AG08395 (cell line): ENCODE data around the gene DNAJB1.

Source experiments
- DNase-seq: peaks from one replicate; pipeline ENCODE4 v3.0.0; 2012; ENCODE audit warnings: mixed read lengths, low spot score

The DNAJB1 gene

GRCh38 chr19:14496029-14496833 lies 22.0 kb downstream of the DNAJB1 start, which contains the start of gene GIPC1:
Gene GIPC1 (minus strand): TSS chr19:14496127. CDS start chr19:14482976, 13,151 bp downstream.
- peak; percentile 100 for DNase-seq

GRCh38 chr19:14495672-14496028 lies 22.5 kb downstream of the DNAJB1 start:
- peak; percentile 9 for DNase-seq

GRCh38 chr19:14494910-14495671 lies 23.1 kb downstream of the DNAJB1 start:
- DNase-seq, result peak; percentile 32

- no peak for DNase-seq
These were observed 23.8 kb downstream of the DNAJB1 start for GRCh38 chr19:14494411-14494810.

- DNase-seq, result no peak
These were observed 25.4 kb downstream of the DNAJB1 start for GRCh38 chr19:14492756-14493337.

GRCh38 chr19:14487370-14488125 lies 30.6 kb downstream of the DNAJB1 start:
- no peak for DNase-seq

GRCh38 chr19:14482172-14482941 lies 35.8 kb downstream of the DNAJB1 start:
- no peak for DNase-seq

GRCh38 chr19:14480700-14481079 lies 37.5 kb downstream of the DNAJB1 start:
- no peak for DNase-seq

- DNase-seq, result peak; percentile 45
These were observed 38.1 kb downstream of the DNAJB1 start for GRCh38 chr19:14479975-14480699.

GRCh38 chr19:14479309-14479974 lies 38.8 kb downstream of the DNAJB1 start:
- DNase-seq, result no peak

GRCh38 chr19:14478113-14478545 lies 40.1 kb downstream of the DNAJB1 start:
- no peak for DNase-seq

- no peak for DNase-seq
These were observed 40.6 kb downstream of the DNAJB1 start for GRCh38 chr19:14477418-14478112.

GRCh38 chr19:14476673-14477401 lies 41.4 kb downstream of the DNAJB1 start:
- peak; percentile 80 for DNase-seq

GRCh38 chr19:14476327-14476672 lies 41.9 kb downstream of the DNAJB1 start:
- DNase-seq, result no peak

GRCh38 chr19:14475251-14476073 lies 42.7 kb downstream of the DNAJB1 start, which contains the start of gene PTGER1:
Gene PTGER1 (minus strand): TSS chr19:14475354. CDS start chr19:14474320, 1,034 bp downstream.
- DNase-seq, result peak; percentile 58

- no peak for DNase-seq
These were observed 43.4 kb downstream of the DNAJB1 start for GRCh38 chr19:14474827-14475226.

GRCh38 chr19:14473978-14474578 lies 44.1 kb downstream of the DNAJB1 start:
- no peak for DNase-seq
